GM23338 (cell line): Measurements from ENCODE around the gene LPP. TPM values are rescaled to one million over a fixed set of nuclear protein-coding genes. Genes with fewer than 3 reads are reported as not detected.

ENCODE experiments used
- ATAC-seq: fragments of 200-7000 bp; cut with Tn5 transposase; 3 replicates; pipeline ENCODE4 v1.9.1; 2020
- DNase-seq: peaks from one replicate; pipeline ENCODE4 v3.0.0-alpha.2; 2015; ENCODE audit warnings: low spot score
- H2AFZ ChIP-seq: fragments of 200-600 bp; sonication (generic); 2 replicates; pipeline ENCODE4 v1.8.0; 2016; ENCODE audit warnings: antibody characterized with exemption, mild to moderate bottlenecking, moderate library complexity
- H3F3A ChIP-seq: fragments of 200-600 bp; sonication (generic); replicated peaks from 2 replicates; pipeline ENCODE4 v1.8.0; 2017; ENCODE audit warnings: antibody characterized with exemption, mixed run types, low read depth
- H3K27ac ChIP-seq: fragments of 200-600 bp; sonication (generic); 2 replicates; pipeline ENCODE4 v1.6.1; 2016; ENCODE audit warnings: low read depth
- H3K27me3 ChIP-seq: fragments of 200-600 bp; sonication (generic); 2 replicates; pipeline ENCODE4 v1.8.0; 2016; ENCODE audit warnings: mild to moderate bottlenecking, mixed run types, moderate library complexity; ENCODE audit not compliant: insufficient read depth
- H3K36me3 ChIP-seq: fragments of 200-600 bp; sonication (generic); 2 replicates; pipeline ENCODE4 v1.8.0; 2016; ENCODE audit warnings: mild to moderate bottlenecking; ENCODE audit not compliant: insufficient read depth
- H3K4me1 ChIP-seq: fragments of 200-600 bp; sonication (generic); 2 replicates; pipeline ENCODE4 v1.8.0; 2016; ENCODE audit warnings: mild to moderate bottlenecking, moderate library complexity; ENCODE audit not compliant: insufficient read depth
- H3K4me2 ChIP-seq: fragments of 200-600 bp; sonication (generic); 2 replicates; pipeline ENCODE4 v1.7.1; 2017; ENCODE audit warnings: mixed run types
- H3K4me3 ChIP-seq: fragments of 200-600 bp; sonication (generic); 2 replicates; pipeline ENCODE4 v1.6.1; 2016; ENCODE audit warnings: mixed run types
- H3K79me2 ChIP-seq: fragments of 200-600 bp; sonication (generic); replicated peaks from 2 replicates; pipeline ENCODE4 v1.8.0; 2017; ENCODE audit warnings: mild to moderate bottlenecking; ENCODE audit not compliant: insufficient read depth
- H3K9me2 ChIP-seq: fragments of 200-600 bp; sonication (generic); 2 replicates; pipeline ENCODE4 v1.8.0; 2017; ENCODE audit not compliant: insufficient read depth
- H4K20me1 ChIP-seq: fragments of 200-600 bp; sonication (generic); replicated peaks from 2 replicates; pipeline ENCODE4 v1.8.0; 2017; ENCODE audit warnings: mild to moderate bottlenecking; ENCODE audit not compliant: insufficient read depth
- H3K27ac Mint-ChIP-seq: 2 replicates; pipeline ENCODE4 v1.8.0; 2020; ENCODE audit warnings: inconsistent platforms, mild to moderate bottlenecking, moderate library complexity, mixed read lengths
- H3K27me3 Mint-ChIP-seq: 3 replicates; pipeline ENCODE4 v1.8.0; 2022; ENCODE audit warnings: low read depth, mild to moderate bottlenecking, moderate library complexity, mixed read lengths, inconsistent platforms; ENCODE audit not compliant: insufficient read depth, poor library complexity
- H3K36me3 Mint-ChIP-seq: 3 replicates; pipeline ENCODE4 v1.8.0; 2021; ENCODE audit warnings: low read depth, mild to moderate bottlenecking, inconsistent platforms, moderate library complexity, mixed read lengths
- H3K4me1 Mint-ChIP-seq: 3 replicates; pipeline ENCODE4 v1.8.0; 2020; ENCODE audit warnings: mild to moderate bottlenecking, inconsistent platforms, mixed read lengths
- H3K4me3 Mint-ChIP-seq: 3 replicates; pipeline ENCODE4 v1.8.0; 2021; ENCODE audit warnings: moderate library complexity, mild to moderate bottlenecking, inconsistent platforms, mixed read lengths
- H3K9me3 Mint-ChIP-seq: 3 replicates; pipeline ENCODE4 v1.8.0; 2020; ENCODE audit warnings: moderate library complexity, mild to moderate bottlenecking, inconsistent platforms, mixed read lengths
- CREB1 ChIP-seq: fragments of 250-450 bp; sonication (Bioruptor Pico); IDR thresholded peaks from 2 replicates; pipeline ENCODE4 v1.5.0; 2020; ENCODE audit warnings: low read depth, mild to moderate bottlenecking, moderate library complexity
- EZH2 ChIP-seq: fragments of 200-600 bp; sonication (generic); IDR thresholded peaks from one replicate; pipeline ENCODE4 v1.8.0; 2017; ENCODE audit warnings: antibody characterized with exemption, mild to moderate bottlenecking, low read depth; ENCODE audit not compliant: unreplicated experiment
- EZH2phosphoT487 ChIP-seq: fragments of 200-600 bp; sonication (generic); IDR thresholded peaks from one replicate; pipeline ENCODE4 v1.8.1; 2018; ENCODE audit warnings: antibody characterized with exemption; ENCODE audit not compliant: unreplicated experiment
- JUNB ChIP-seq: IDR thresholded peaks from one replicate; pipeline ENCODE4 v1.6.1; 2016; ENCODE audit warnings: antibody characterized with exemption; ENCODE audit not compliant: unreplicated experiment
- NANOG ChIP-seq: IDR thresholded peaks from 2 replicates; pipeline ENCODE4 v1.6.1; 2016; ENCODE audit warnings: antibody characterized with exemption, borderline replicate concordance
- POLR2AphosphoS5 ChIP-seq: IDR thresholded peaks from 2 replicates; pipeline ENCODE4 v1.6.1; 2016; ENCODE audit warnings: antibody characterized with exemption, low read depth
- STAT1 ChIP-seq: IDR thresholded peaks from one replicate; pipeline ENCODE4 v1.6.1; 2016; ENCODE audit warnings: antibody characterized with exemption; ENCODE audit not compliant: unreplicated experiment
- ZNF114 ChIP-seq: fragments of 250-450 bp; sonication (Bioruptor Pico); IDR thresholded peaks from 2 replicates; pipeline ENCODE4 v1.5.0; 2020; ENCODE audit warnings: mild to moderate bottlenecking, moderate library complexity
- ZNF331 ChIP-seq: fragments of 250-450 bp; sonication (Bioruptor Pico); IDR thresholded peaks from 2 replicates; pipeline ENCODE4 v1.5.0; 2020; ENCODE audit warnings: low read depth, mild to moderate bottlenecking, moderate library complexity
- polyA plus RNA-seq: library from polyadenylated mRNA; unstranded; fragments of >200 nt; fragmentation: Nextera tagmentation; extraction: Ambion mirVana; gene quantifications from 2 replicates; pipeline ENCODE4 v1.2.1, GENCODE V29; 2016
- total RNA-seq: library from RNA; depleted of rRNA; stranded (reverse); fragments of >200 nt; shearing (Covaris generic); gene quantifications from 2 replicates; pipeline ENCODE4 v1.2.3, GENCODE V29; 2014
- TF ChIP-seq, protein P1 (sequence below): fragments of 250-450 bp; sonication (Bioruptor Pico); IDR thresholded peaks from 2 replicates; pipeline ENCODE4 v1.5.0; 2020; ENCODE audit warnings: mild to moderate bottlenecking, moderate library complexity
- TF ChIP-seq, protein P2 (sequence below), 2 experiments: fragments of 200-600 bp in 1 of 2; sonication (generic) in 1 of 2; conservative IDR thresholded peaks; 2 replicates each; pipeline versions ENCODE4 v1.5.1 to v1.6.1; 2016 to 2017; ENCODE audit warnings: antibody characterized with exemption in 2 of 2, low read depth in 2 of 2, mild to moderate bottlenecking in 2 of 2, moderate library complexity in 1 of 2
- TF ChIP-seq, protein P3 (sequence below): IDR thresholded peaks from 2 replicates; pipeline ENCODE4 v1.6.1; 2016; ENCODE audit warnings: antibody characterized with exemption
- TF ChIP-seq, protein P4 (sequence below): IDR thresholded peaks from one replicate; pipeline ENCODE4 v1.6.1; 2018; ENCODE audit warnings: antibody characterized with exemption; ENCODE audit not compliant: unreplicated experiment

The LPP gene
- total and polyA plus RNA-seq, 2 experiments from 2014 or later: 23.0 to 35.2 TPM

DNA sequence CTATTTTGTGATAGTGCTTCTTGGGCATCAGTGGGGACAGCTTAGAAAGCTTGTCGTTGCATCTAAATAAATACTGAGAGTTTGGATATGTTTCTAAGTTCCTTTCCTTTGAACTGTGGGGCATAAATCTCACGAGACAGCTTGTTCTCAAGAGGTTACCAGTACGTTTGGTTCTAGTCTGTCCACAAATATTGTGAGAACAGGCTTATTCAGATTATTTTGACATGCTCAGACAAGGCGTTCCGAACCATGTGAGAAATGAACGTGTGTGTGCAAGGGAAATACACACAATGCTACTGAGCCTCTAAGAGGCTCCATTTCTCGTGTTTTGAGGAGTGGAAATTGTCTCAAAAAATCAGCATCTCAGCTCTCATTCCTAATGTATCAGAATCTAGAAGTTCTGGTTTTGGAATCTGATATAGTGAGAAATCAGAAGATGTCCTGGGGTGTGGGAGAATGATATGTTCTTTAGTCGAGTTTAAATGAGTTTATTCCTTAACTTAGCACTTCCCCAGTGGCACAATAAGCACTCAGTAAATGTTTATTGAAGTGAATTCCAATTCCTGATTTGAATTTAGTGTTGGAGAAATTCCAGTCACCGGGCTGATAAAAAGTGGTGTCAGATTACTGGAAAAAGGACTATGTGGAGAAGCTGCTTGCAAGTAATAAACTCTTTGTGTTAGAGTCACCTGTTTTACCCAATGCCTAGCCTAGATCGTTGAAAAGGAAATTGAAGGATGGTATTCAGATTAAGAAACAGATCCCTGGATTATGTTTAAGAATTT is 481.5 kb downstream of the LPP start:
- Histone ChIP-seq H3K36me3 (no peaks in the 10 kb centered on the region), H2AFZ (no peak overlapping the region), H3K27me3 (no peaks in the 10 kb centered on the region), H3K4me3 (no peak overlapping the region), H3K79me2 (no peaks in the 10 kb centered on the region), H3K4me2 (no peak overlapping the region; the same call in 1 of the 2 replicates), H3K27ac (no peak overlapping the region), H3F3A (no peaks in the 10 kb centered on the region), H3K4me1 (no peaks in the 10 kb centered on the region; the same call in none of the 2 replicates), H4K20me1 (no peaks in the 10 kb centered on the region), H3K9me2 (no peaks in the 10 kb centered on the region)
- H3K27ac Mint-ChIP-seq: no peak overlapping the region
- H3K4me1 Mint-ChIP-seq: peaks cover 6% of the 10 kb centered on the region; the same call in 2 of the 3 replicates
- TF ChIP-seq, protein P1, sequence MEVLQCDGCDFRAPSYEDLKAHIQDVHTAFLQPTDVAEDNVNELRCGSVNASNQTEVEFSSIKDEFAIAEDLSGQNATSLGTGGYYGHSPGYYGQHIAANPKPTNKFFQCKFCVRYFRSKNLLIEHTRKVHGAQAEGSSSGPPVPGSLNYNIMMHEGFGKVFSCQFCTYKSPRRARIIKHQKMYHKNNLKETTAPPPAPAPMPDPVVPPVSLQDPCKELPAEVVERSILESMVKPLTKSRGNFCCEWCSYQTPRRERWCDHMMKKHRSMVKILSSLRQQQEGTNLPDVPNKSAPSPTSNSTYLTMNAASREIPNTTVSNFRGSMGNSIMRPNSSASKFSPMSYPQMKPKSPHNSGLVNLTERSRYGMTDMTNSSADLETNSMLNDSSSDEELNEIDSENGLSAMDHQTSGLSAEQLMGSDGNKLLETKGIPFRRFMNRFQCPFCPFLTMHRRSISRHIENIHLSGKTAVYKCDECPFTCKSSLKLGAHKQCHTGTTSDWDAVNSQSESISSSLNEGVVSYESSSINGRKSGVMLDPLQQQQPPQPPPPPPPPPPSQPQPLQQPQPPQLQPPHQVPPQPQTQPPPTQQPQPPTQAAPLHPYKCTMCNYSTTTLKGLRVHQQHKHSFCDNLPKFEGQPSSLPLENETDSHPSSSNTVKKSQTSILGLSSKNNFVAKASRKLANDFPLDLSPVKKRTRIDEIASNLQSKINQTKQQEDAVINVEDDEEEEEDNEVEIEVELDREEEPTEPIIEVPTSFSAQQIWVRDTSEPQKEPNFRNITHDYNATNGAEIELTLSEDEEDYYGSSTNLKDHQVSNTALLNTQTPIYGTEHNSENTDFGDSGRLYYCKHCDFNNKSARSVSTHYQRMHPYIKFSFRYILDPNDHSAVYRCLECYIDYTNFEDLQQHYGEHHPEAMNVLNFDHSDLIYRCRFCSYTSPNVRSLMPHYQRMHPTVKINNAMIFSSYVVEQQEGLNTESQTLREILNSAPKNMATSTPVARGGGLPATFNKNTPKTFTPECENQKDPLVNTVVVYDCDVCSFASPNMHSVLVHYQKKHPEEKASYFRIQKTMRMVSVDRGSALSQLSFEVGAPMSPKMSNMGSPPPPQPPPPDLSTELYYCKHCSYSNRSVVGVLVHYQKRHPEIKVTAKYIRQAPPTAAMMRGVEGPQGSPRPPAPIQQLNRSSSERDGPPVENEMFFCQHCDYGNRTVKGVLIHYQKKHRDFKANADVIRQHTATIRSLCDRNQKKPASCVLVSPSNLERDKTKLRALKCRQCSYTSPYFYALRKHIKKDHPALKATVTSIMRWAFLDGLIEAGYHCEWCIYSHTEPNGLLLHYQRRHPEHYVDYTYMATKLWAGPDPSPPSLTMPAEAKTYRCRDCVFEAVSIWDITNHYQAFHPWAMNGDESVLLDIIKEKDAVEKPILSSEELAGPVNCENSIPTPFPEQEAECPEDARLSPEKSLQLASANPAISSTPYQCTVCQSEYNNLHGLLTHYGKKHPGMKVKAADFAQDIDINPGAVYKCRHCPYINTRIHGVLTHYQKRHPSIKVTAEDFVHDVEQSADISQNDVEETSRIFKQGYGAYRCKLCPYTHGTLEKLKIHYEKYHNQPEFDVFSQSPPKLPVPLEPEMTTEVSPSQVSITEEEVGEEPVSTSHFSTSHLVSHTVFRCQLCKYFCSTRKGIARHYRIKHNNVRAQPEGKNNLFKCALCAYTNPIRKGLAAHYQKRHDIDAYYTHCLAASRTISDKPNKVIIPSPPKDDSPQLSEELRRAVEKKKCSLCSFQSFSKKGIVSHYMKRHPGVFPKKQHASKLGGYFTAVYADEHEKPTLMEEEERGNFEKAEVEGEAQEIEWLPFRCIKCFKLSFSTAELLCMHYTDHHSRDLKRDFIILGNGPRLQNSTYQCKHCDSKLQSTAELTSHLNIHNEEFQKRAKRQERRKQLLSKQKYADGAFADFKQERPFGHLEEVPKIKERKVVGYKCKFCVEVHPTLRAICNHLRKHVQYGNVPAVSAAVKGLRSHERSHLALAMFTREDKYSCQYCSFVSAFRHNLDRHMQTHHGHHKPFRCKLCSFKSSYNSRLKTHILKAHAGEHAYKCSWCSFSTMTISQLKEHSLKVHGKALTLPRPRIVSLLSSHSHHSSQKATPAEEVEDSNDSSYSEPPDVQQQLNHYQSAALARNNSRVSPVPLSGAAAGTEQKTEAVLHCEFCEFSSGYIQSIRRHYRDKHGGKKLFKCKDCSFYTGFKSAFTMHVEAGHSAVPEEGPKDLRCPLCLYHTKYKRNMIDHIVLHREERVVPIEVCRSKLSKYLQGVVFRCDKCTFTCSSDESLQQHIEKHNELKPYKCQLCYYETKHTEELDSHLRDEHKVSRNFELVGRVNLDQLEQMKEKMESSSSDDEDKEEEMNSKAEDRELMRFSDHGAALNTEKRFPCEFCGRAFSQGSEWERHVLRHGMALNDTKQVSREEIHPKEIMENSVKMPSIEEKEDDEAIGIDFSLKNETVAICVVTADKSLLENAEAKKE (CRISPR knock-in tag): no peak
- TF ChIP-seq JUNB (no peak), EZH2 (no peak), ZNF114 (CRISPR knock-in tag) (no peak), ZNF331 (CRISPR knock-in tag) (no peak), STAT1 (no peak), EZH2phosphoT487 (no peak), CREB1 (CRISPR knock-in tag) (no peak), POLR2AphosphoS5 (no peak), NANOG (no peak)
- TF ChIP-seq, protein P2, sequence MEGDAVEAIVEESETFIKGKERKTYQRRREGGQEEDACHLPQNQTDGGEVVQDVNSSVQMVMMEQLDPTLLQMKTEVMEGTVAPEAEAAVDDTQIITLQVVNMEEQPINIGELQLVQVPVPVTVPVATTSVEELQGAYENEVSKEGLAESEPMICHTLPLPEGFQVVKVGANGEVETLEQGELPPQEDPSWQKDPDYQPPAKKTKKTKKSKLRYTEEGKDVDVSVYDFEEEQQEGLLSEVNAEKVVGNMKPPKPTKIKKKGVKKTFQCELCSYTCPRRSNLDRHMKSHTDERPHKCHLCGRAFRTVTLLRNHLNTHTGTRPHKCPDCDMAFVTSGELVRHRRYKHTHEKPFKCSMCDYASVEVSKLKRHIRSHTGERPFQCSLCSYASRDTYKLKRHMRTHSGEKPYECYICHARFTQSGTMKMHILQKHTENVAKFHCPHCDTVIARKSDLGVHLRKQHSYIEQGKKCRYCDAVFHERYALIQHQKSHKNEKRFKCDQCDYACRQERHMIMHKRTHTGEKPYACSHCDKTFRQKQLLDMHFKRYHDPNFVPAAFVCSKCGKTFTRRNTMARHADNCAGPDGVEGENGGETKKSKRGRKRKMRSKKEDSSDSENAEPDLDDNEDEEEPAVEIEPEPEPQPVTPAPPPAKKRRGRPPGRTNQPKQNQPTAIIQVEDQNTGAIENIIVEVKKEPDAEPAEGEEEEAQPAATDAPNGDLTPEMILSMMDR (conservative IDR thresholded peaks at IDR 0.05; ENCODE audit: low read depth in 2 of 2): no peak
- TF ChIP-seq, protein P3, sequence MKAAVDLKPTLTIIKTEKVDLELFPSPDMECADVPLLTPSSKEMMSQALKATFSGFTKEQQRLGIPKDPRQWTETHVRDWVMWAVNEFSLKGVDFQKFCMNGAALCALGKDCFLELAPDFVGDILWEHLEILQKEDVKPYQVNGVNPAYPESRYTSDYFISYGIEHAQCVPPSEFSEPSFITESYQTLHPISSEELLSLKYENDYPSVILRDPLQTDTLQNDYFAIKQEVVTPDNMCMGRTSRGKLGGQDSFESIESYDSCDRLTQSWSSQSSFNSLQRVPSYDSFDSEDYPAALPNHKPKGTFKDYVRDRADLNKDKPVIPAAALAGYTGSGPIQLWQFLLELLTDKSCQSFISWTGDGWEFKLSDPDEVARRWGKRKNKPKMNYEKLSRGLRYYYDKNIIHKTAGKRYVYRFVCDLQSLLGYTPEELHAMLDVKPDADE: no peak
- TF ChIP-seq, protein P4, sequence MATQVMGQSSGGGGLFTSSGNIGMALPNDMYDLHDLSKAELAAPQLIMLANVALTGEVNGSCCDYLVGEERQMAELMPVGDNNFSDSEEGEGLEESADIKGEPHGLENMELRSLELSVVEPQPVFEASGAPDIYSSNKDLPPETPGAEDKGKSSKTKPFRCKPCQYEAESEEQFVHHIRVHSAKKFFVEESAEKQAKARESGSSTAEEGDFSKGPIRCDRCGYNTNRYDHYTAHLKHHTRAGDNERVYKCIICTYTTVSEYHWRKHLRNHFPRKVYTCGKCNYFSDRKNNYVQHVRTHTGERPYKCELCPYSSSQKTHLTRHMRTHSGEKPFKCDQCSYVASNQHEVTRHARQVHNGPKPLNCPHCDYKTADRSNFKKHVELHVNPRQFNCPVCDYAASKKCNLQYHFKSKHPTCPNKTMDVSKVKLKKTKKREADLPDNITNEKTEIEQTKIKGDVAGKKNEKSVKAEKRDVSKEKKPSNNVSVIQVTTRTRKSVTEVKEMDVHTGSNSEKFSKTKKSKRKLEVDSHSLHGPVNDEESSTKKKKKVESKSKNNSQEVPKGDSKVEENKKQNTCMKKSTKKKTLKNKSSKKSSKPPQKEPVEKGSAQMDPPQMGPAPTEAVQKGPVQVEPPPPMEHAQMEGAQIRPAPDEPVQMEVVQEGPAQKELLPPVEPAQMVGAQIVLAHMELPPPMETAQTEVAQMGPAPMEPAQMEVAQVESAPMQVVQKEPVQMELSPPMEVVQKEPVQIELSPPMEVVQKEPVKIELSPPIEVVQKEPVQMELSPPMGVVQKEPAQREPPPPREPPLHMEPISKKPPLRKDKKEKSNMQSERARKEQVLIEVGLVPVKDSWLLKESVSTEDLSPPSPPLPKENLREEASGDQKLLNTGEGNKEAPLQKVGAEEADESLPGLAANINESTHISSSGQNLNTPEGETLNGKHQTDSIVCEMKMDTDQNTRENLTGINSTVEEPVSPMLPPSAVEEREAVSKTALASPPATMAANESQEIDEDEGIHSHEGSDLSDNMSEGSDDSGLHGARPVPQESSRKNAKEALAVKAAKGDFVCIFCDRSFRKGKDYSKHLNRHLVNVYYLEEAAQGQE: no peak
- H3K4me3 Mint-ChIP-seq: no peak overlapping the region
- ATAC-seq (no peak), DNase-seq (peak; percentile 2)
- peaks cover 25% of the 10 kb centered on the region for H3K36me3 Mint-ChIP-seq
- H3K9me3 Mint-ChIP-seq: peaks cover 20% of the 10 kb centered on the region
- no peaks in the 10 kb centered on the region for H3K27me3 Mint-ChIP-seq
